Measurements from ENCODE around the gene OR2AP1. TPM values are rescaled to one million over a fixed set of nuclear protein-coding genes. Genes with fewer than 3 reads are reported as not detected.
"Not testable (repeated sequence)": the region's sequence is repeated elsewhere in the genome, so short reads cannot be mapped to it uniquely, and the experiment has no call there.

Gene OR2AP1
- total RNA-seq, result 0.13 to 0.29 TPM (median 0.22 TPM) in 3 replicates

DNA sequence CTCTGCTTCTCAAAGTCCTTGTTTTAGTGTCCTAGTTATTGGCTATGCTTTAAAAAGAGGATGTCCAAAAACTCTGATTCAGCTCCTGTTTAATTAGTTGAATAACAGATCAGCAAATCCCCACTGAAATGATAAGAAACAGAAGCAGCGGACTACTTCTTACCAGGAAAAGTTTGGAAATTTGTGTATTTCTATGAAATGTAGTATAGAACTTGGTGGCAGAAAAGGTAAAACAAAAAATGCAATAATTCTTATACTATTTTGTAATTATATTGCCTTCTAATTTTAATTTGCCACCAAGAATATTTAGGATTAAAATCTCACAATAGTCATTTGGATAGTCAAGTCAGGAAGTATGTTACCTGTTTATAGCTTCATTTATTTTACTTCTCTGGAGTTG is at the start of gene OR2AP1:
OR2AP1 (plus strand) TSS at position 301 of the 400 bp plus-strand sequence. CDS start 1,947 bp downstream, outside the sequence.
- H3K27me3 Mint-ChIP-seq (ENCODE audit: low read depth), result no peaks in the 10 kb centered on the region
- TF ChIP-seq, protein P1, sequence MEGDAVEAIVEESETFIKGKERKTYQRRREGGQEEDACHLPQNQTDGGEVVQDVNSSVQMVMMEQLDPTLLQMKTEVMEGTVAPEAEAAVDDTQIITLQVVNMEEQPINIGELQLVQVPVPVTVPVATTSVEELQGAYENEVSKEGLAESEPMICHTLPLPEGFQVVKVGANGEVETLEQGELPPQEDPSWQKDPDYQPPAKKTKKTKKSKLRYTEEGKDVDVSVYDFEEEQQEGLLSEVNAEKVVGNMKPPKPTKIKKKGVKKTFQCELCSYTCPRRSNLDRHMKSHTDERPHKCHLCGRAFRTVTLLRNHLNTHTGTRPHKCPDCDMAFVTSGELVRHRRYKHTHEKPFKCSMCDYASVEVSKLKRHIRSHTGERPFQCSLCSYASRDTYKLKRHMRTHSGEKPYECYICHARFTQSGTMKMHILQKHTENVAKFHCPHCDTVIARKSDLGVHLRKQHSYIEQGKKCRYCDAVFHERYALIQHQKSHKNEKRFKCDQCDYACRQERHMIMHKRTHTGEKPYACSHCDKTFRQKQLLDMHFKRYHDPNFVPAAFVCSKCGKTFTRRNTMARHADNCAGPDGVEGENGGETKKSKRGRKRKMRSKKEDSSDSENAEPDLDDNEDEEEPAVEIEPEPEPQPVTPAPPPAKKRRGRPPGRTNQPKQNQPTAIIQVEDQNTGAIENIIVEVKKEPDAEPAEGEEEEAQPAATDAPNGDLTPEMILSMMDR (IDR thresholded peaks at IDR 0.05; ENCODE audit: unreplicated experiment), result no peak

DNA sequence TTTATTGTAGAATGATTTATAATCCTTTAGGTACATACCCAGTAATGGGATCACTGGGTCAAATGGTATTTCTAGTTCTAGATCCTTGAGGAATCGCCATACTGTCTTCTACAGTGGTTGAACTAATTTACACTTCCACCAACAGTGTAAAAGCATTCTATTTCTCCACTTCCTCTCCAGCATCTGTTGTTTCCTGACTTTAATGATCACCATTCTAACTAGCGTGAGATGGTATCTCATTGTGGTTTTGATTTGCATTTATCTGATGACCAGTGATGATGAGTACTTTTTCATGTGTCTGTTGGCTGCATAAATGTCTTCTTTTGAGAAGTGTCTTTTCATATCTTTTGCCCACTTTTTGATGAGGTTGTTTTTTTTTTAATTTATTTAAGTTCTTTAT is 24.0 kb upstream of the OR2AP1 start:
- not testable (repeated sequence) for DNase-seq (ENCODE audit: low spot score in 2 of 2, unreplicated experiment in 2 of 2); H3K27me3 Mint-ChIP-seq (ENCODE audit: low read depth); H3K27ac Mint-ChIP-seq; H3K36me3 Mint-ChIP-seq; H3K4me3 Mint-ChIP-seq; H3K4me1 Mint-ChIP-seq
- peaks cover 28% of the 10 kb centered on the region for H3K9me3 Mint-ChIP-seq

More for the DNA sequence above, at the start of gene OR2AP1:
- no peaks in the 10 kb centered on the region for H3K4me1 Mint-ChIP-seq
- no peak for DNase-seq (ENCODE audit: low spot score in 2 of 2, unreplicated experiment in 2 of 2)
- H3K4me3 Mint-ChIP-seq, result no peak within 1 kb of the TSS
- peaks cover 53% of the 10 kb centered on the region for H3K9me3 Mint-ChIP-seq
- no peaks in the 10 kb centered on the region for H3K36me3 Mint-ChIP-seq
- H3K27ac Mint-ChIP-seq, result no peak within 1 kb of the TSS

DNA sequence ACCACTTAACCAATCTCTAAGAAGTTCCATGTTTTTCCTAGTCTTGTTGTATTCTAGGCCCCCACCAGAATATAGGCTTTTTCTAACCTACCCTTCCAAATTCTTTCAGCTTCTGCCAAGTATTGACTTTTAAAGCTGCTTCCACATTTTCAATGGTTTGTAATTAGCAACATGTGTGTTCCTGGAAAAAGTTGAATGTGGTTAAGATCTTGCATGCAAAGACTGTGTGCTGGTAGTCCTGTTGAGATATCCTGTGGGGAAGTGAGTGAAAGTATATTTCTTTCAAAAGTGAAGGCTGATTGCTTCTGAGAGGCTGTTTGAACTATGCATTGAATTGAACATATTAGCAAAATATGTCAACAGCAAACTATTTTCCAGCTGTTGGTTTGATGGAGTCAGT is 23.5 kb upstream of the OR2AP1 start:
- H3K36me3 Mint-ChIP-seq, result no peaks in the 10 kb centered on the region
- TF ChIP-seq, protein P1 (IDR thresholded peaks at IDR 0.05; ENCODE audit: unreplicated experiment), result no peak
- no peak for DNase-seq (ENCODE audit: low spot score in 2 of 2, unreplicated experiment in 2 of 2)
- no peak overlapping the region for H3K4me3 Mint-ChIP-seq
- no peak overlapping the region for H3K27ac Mint-ChIP-seq
- no peaks in the 10 kb centered on the region for H3K4me1 Mint-ChIP-seq
- H3K27me3 Mint-ChIP-seq (ENCODE audit: low read depth), result no peaks in the 10 kb centered on the region
- H3K9me3 Mint-ChIP-seq, result peaks cover 24% of the 10 kb centered on the region

DNA sequence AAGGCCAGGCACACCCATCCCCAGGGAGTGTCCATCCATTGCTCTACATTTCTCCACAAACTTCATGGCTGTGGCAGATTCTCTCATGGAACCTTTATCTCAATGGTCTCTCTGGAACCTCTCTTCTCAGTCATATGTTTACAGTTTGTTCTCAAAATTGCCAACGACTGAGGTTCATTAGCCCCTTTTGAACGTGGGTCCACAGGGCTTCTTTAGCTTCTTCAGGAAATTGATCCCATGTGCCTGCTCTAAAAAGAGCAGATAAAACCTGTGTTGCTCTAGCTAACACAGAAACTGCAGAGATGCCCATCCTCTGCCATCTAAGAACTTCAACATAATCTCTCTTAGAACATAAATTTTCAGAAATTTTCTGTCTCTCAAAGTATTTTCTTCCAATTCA is 23.0 kb upstream of the OR2AP1 start, which contains the start of gene OR6C4:
OR6C4 (plus strand) TSS at position 301 of the 400 bp plus-strand sequence. CDS start 1,625 bp downstream, outside the sequence.
- H3K27ac Mint-ChIP-seq, result no peak within 1 kb of the TSS
- TF ChIP-seq, protein P1 (IDR thresholded peaks at IDR 0.05; ENCODE audit: unreplicated experiment), result no peak
- peaks cover 24% of the 10 kb centered on the region for H3K9me3 Mint-ChIP-seq
- H3K36me3 Mint-ChIP-seq, result no peaks in the 10 kb centered on the region
- H3K27me3 Mint-ChIP-seq (ENCODE audit: low read depth), result no peaks in the 10 kb centered on the region
- no peak for DNase-seq (ENCODE audit: low spot score in 2 of 2, unreplicated experiment in 2 of 2)
- no peak within 1 kb of the TSS for H3K4me3 Mint-ChIP-seq
- no peaks in the 10 kb centered on the region for H3K4me1 Mint-ChIP-seq

DNA sequence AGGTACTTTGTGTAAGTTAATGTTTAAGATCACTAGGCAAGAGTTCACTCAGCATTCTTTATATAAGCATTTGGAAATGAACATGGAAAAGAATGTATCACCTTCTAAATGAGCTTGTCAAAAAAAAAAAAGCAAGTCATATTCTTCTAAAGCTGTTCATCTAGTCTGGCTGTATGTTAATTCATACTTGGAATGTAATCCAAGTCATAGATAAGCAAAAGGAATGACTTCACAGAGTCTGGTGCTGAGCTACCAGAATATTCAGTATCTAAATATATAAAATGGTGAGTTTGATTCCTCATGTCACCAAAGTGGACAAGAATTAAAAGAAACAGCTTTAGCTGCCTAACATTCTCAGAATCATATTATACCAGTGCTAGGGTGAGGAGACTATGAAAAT is 18.0 kb upstream of the OR2AP1 start:
- peaks cover 28% of the 10 kb centered on the region for H3K9me3 Mint-ChIP-seq
- TF ChIP-seq, protein P1 (IDR thresholded peaks at IDR 0.05; ENCODE audit: unreplicated experiment), result no peak
- no peak overlapping the region for H3K27ac Mint-ChIP-seq
- H3K4me3 Mint-ChIP-seq, result no peak overlapping the region
- no peaks in the 10 kb centered on the region for H3K27me3 Mint-ChIP-seq (ENCODE audit: low read depth)
- H3K36me3 Mint-ChIP-seq, result no peaks in the 10 kb centered on the region
- no peaks in the 10 kb centered on the region for H3K4me1 Mint-ChIP-seq
- no peak for DNase-seq (ENCODE audit: low spot score in 2 of 2, unreplicated experiment in 2 of 2)

DNA sequence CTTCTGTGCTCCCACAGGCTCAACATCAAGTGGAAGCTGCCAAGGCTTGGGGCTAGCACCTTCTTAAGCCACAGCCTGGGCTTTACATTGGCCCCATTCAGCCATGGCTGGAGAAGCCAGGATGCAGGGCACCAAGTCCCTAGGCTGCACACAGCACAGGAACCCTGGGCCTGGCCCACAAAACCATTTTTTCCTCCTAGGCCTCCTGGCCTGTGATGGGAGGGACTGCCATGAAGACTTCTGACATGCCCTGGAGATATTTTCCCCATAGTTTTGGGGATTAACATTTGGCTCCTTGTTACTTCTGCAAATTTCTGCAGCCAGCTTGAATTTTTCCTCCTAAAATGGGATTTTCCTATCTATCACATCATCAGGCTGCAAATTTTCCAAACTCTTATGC is 2.2 kb upstream of the OR2AP1 start:
- not testable (repeated sequence) for H3K4me3 Mint-ChIP-seq; H3K27ac Mint-ChIP-seq; H3K36me3 Mint-ChIP-seq; DNase-seq (ENCODE audit: low spot score in 2 of 2, unreplicated experiment in 2 of 2); H3K4me1 Mint-ChIP-seq; H3K27me3 Mint-ChIP-seq (ENCODE audit: low read depth)
- peaks cover 54% of the 10 kb centered on the region for H3K9me3 Mint-ChIP-seq

DNA sequence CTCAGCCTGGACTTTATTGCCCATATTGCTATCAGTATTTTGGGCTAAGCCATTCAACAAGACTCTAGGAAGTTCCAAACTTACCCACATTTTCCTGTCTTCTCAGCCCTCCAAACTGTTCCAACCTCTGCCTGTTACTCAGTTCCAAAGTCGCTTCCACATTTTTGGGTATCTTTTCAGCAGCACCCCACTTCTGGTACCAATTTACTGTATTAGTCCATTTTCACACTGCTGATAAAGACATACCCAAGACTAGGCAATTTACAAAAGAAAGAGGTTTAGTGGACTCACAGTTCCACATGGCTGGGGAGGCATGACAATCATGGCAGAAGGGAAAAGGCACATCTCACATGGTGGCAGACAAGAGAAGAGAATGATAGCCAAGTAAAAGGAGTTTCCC is 1.6 kb upstream of the OR2AP1 start:
- H3K4me3 Mint-ChIP-seq; H3K27ac Mint-ChIP-seq; H3K36me3 Mint-ChIP-seq; H3K27me3 Mint-ChIP-seq (ENCODE audit: low read depth); DNase-seq (ENCODE audit: low spot score in 2 of 2, unreplicated experiment in 2 of 2); H3K4me1 Mint-ChIP-seq: not testable (repeated sequence)
- H3K9me3 Mint-ChIP-seq, result peaks cover 54% of the 10 kb centered on the region

All from mesothelial cell of epicardium (in vitro differentiated cells).